D721Med (cell line): ENCODE results near the gene EEF1AKMT2.

Experiments used
- DNase-seq: peaks from one replicate; pipeline ENCODE4 v3.0.0; 2011; ENCODE audit warnings: low spot score; ENCODE audit not compliant: insufficient read length
- FAIRE-seq: peaks from 2 replicates; lab custom pipeline; 2011; peaks lifted over from hg19 to GRCh38; lab: Jason Lieb, UNC
- CTCF ChIP-seq: IDR thresholded peaks from 2 replicates; pipeline ENCODE4 v1.5.1; 2012; ENCODE audit warnings: mild to moderate bottlenecking, control low read depth; ENCODE audit not compliant: insufficient read depth; ENCODE audit errors: missing control alignments

Gene EEF1AKMT2

GRCh38 chr10:124717911-124718741 lies 73.6 kb downstream of the EEF1AKMT2 start:
- TF ChIP-seq CTCF: no peak
- DNase-seq: no peak
- FAIRE-seq: no peak

GRCh38 chr10:124717041-124717757 lies 74.5 kb downstream of the EEF1AKMT2 start:
- DNase-seq: no peak
- no peak for TF ChIP-seq CTCF
- no peak for FAIRE-seq

- FAIRE-seq: no peak
- no peak for DNase-seq
- TF ChIP-seq CTCF: no peak
These were observed 75.3 kb downstream of the EEF1AKMT2 start for GRCh38 chr10:124716369-124716768.

GRCh38 chr10:124715439-124715838 lies 76.2 kb downstream of the EEF1AKMT2 start:
- FAIRE-seq (no peak), DNase-seq (no peak)
- TF ChIP-seq CTCF: no peak

- no peak for TF ChIP-seq CTCF
- FAIRE-seq: no peak
- no peak for DNase-seq
These were observed 77.9 kb downstream of the EEF1AKMT2 start for GRCh38 chr10:124713679-124714255.

- FAIRE-seq (no peak), DNase-seq (no peak)
- no peak for TF ChIP-seq CTCF
These were observed 78.8 kb downstream of the EEF1AKMT2 start for GRCh38 chr10:124712704-124713407.
